GM18499 (cell line): ENCODE measurements around the gene TCERG1L.
"Not testable (repeated sequence)": the region's sequence is repeated elsewhere in the genome, so short reads cannot be mapped to it uniquely, and the experiment has no call there.

ENCODE experiments used
- ATAC-seq: cut with Tn5 transposase; IDR thresholded peaks from one replicate; pipeline ENCODE4 v1.9.1; 2021; ENCODE audit warnings: moderate number of reproducible peaks; ENCODE audit not compliant: insufficient read depth, unreplicated experiment

TCERG1L gene, protein sequence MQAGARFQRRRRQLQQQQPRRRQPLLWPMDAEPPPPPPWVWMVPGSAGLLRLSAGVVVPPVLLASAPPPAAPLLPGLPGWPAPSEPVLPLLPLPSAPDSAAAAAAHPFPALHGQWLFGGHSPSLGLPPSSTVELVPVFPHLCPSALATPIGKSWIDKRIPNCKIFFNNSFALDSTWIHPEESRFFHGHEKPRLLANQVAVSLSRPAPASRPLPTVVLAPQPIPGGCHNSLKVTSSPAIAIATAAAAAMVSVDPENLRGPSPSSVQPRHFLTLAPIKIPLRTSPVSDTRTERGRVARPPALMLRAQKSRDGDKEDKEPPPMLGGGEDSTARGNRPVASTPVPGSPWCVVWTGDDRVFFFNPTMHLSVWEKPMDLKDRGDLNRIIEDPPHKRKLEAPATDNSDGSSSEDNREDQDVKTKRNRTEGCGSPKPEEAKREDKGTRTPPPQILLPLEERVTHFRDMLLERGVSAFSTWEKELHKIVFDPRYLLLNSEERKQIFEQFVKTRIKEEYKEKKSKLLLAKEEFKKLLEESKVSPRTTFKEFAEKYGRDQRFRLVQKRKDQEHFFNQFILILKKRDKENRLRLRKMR

DNA sequence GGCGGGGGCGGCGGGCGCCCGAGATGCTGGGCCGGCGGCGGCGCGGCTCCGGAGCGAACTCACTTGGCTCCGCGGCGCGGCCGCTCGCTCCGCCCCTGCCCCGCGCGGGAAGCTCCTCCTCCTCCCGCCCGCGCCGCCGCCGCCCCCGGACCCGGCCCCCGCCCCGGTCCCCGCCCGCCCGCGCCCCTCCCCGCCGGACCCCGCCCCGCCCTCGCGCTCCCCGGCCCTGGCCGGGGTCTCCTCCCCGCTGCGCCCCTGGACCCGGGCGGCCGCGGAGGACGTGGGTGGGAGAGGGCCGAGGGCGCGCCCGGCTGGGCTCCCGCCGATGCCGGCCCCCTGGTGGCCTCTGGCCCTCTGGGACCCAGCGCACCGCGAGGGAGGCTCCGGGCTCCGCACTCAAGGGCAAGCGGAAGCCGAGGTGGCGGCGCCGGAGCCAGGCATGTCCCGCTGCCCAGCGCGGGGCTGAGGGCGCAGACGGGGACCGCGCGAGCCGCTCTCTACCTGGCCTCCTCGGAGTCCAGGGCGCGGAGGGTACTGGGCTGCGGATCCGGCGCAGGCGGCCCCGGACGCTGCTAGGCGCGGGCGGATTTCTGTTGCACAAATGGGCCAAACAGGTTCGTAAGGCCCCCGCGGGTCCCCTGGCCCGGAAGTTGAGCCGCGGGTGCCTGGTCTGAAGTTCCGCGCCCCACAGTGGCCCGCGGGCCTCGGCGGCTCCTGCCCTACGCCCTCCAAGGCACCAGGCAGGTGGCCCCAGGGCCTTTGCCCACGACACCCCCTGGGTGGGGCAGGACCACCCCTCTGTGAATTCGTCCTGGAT, at the start of gene TCERG1L:
Gene TCERG1L (minus strand): TSS at position 61 of the 817 bp plus-strand sequence. CDS start 86 bp downstream, outside the sequence.
- ATAC-seq = no peak

DNA sequence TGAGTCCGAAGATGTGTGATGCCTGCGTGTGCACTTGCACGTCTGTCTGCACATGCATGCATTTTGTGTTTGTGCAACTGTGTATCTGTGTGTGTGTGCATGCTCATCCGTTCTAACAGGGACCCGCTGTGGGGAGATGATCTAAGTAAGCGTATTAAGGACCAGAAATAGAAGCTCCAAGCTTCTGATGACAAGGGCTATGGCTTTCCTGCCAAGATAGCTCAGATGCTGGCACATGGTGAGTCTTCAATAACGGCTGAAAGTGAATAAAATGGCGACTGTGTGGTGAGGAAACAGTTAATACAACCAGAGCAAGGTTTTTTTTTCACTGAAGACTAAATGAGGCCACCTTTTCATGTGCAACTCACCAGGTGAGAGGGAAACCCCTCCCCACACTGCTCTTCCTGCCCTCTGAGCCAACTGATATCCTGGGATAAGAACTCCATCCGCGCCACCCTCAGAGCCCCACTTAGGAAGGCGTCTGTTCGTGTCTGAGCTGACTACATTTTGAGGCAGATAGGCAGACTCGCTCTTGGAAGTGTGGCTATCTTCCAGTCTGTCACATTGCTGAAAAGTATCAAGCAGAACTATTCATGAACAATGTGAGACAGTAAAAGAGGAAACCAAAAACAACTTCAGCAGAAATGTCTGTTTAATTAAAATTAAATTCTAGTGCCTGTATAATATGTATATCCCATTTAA, 47.4 kb upstream of the TCERG1L start:
- no peak for ATAC-seq

DNA sequence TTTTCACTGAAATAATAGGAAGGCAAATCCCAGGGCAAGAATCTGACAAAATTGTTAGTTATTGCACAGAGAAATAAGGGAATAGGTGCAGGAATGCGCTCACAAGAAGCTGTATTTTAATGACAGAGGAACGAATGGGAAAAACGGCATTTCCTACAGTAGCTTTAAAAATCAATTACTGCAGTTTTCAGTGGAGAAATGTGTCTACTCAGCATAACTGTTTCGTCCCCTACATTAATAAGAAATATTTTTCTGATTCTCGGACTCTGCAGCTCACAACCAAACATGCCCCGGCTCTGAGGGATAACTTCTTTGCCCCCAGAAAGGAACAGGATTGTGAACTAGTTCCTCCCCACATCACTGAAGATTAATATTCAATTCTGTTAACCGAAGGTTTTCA, 44.9 kb upstream of the TCERG1L start:
- ATAC-seq = no peak

DNA sequence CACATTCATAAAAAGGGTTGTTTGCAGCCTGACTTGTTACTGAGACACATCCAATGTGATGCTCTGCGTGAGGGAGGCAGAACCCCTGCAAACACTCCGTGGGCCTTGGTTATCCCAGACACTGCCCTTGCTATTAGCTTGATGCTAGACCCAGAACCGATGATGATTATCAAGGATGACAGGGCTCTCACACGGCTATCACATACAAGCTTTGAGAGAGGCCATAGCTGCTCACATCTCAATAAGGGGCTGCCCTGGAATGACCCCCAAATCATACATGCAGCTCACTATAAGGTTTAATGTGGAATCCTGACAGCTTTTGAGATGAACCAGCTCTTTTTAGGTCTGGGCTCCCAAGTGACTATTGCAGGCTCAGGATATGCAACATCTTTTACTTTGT, 44.4 kb upstream of the TCERG1L start:
- ATAC-seq = no peak

DNA sequence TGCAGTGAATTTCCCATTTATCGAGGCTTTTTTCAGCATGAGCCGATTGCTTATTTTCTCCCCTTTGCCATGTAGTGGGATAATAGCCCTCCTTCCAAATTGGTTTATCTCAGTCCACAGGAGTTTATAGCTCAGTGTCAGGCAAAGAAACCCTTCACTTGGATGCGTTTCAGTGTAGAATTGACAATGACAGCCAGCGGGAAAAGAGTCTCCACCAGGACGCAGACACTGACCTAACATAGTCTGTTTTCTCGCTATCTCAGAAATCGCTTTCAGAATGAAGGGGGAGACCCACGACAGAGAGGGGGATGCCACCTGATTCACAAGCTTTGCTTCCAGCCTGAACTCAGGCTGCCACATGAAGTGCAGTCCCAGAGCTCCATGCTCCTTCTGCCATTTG, 43.5 kb upstream of the TCERG1L start:
- ATAC-seq = no peak

DNA sequence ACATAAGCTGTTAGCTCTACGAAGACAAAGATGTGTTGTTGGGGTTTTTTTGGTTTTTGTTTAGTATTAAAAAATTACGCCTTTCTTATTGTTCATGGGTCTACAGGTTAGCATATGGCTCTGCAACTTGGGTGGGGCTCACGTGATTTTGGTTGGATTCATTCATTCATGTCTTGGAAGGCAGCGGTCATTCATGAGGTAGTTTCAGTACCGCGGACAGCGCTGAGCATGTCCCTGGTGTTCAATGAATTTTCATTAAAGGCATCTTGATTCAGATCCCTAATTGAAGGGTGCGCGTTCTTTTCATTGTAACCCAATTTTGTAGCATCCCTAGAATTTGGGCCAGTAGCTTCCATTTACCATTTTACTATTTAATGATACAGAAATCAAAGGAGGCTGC, 42.9 kb upstream of the TCERG1L start:
- ATAC-seq = no peak

DNA sequence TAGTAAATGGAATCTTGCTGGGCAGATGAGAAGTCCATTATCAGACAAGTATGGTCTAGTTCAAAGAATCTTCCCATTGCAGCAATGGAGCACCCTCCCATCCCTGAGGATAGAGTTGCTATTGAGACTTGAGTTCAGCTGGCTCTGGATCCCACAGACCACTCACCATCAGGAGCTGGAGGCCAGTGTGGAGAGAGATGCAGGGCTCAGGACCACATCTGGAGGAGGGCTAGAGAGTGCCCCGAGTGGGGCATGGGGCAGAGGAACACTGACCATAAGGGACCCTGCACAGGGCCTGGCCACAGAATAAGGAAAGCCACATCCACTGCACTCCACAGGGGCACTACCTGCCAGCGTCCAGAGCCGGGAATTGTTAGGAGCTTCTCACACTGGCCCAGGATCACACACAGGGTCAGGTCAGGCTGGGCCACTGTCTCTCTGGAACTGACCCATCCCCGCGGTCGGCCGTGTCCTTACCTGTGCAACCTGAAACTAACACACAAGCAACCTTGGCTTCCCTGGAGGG, 41.3 kb upstream of the TCERG1L start:
- no peak for ATAC-seq

DNA sequence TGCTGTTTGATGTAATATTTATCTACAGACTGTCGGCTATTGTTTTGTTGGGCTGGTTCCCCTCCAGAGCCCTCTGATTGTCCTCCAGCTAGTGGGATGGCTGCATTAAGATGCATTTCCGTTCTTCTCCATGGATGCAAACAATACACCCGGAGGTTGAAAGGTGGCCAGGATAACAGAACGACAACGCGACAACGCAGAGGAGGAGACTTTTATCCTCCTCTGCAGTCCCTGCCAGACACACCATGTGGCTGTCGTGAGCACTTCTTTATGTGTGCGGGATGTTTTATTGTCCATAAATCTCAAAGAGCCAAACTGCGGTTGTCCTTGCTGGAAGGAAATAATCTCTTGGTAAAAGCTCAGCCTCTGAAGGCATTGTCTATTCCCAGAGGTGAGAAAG, 39.1 kb upstream of the TCERG1L start:
- no peak for ATAC-seq

DNA sequence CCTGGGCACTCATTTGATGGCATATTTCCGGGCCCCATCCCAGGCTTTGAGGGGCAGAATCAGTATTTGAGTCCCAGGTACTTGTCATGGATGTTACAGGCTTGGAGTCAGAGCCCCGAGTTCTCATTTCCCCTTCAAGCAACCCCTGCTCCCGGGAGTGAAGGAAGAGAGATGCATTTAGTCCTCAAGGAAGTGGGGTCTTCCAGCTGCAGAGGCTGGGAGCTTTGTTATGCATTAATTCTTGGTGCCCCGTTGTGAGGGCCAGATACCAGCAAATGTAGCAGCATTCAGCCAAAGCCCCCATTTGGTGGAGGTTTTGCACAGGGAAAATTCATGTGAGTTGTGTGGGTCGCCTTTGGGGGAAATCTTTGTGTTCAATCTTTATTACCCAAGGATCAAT, 38.7 kb upstream of the TCERG1L start:
- no peak for ATAC-seq

DNA sequence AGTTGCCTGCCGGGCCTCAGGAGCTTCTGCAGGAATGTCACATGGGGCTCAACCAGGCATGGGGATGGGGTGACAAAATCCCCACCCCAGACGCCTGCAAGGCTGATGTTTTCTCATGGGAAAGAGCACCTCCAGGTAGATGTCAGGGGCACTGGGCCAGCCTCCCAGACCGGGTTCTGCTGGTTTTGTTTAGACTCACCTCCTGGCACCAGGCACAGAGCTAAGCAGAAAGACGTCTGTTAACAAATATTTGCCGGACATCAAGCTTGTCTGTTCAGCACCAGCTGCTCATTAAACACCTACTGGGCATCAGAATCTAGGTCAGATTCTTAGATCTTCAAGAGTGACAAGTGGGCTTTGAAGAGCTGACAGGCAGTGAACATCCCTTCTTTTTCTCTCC, 34.9 kb upstream of the TCERG1L start:
- no peak for ATAC-seq

DNA sequence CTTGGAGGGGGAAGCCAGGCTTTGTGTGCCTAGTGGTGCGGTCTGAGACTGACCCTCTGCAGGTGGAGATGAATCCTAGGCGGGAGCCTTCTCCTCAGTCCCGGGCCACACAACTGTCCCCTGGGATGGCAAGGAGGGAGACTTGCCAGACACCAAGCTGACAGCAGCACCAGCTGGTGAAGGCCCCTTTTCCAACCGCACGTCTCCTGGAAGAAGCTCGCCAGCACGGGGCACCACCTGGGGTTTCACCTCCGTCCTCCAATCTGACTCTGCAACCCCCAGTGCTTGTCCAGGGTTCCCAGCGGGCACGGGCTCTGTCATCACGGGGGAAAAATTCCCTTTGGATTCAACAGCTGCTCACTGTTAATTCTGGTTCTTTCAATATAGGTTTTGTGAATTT, 34.2 kb upstream of the TCERG1L start:
- no peak for ATAC-seq

DNA sequence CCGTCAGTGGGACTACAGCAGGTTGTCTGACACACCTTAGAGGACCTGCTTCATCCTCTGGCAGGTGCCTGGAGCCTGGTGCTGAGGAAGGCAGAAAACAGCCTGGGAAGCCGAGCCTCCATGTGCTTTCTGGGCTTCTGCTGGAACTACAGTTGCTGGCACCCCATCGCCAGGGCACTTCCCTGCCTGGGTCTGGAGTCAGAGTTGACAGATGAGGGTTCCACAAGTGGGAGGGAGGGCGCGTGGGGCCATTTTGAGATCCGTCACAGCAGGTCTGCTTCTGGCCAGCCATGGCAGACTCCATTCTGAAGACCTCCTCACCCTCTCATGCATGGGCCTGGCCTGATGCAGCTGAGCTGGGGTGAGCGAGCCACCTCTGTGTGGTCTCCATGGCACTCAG, 33.2 kb upstream of the TCERG1L start:
- ATAC-seq = no peak

DNA sequence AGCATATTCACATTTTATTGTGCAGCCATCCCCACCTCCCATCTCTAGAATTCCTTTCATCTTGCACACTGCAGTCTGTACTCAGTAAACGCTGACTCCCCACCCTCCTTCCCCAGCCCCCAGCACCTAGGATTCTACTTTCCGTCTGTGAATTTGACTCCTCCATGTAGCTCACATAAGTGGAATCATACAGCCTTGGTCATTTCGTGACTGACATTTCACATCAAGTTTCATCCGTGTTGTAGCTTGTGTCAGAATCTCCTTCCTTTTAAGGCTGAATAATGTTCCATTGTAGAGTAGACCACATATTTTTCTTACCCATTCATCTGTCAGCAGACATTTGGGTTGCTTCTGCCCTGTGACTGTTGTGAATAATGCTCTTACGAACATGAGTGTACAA, 26.2 kb upstream of the TCERG1L start:
- ATAC-seq = no peak

DNA sequence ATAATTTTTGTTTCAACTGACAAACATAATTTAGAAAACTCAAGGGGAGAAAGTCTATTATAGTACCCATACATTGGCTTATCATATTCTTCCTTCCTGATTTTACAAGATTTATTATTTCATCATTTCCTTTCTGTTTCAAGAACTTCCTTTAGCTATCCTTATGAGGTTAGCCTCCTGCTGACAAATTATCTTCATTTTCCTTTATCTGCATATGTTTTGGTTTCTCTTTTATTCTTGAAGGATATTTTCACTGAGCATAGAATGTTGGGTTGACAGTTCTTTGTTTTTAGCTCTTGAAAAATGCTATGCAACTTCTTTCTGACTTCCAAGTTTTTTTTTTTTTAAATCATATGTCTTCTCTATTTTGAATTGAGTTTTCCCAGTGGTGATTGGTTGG, 21.3 kb upstream of the TCERG1L start:
- no peak for ATAC-seq

DNA sequence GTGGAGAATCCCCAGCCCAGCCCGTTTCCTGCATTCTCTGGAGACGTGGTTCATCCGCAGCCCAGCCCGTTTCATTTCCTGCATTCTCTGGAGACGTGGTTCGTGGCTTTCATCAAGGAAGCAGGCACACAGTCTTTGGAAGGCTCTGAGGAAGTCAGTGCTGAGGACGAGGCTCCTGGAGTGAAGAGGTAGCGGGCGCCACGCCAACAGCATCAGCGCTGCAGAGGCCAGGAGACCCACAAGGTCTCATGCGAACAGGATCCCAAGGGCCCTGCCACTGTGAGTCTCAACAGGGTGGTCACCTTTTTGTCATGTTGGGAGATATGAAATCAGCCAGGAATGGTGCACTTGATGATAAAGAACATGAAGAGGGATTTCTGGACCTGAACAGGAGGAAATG, 12.4 kb upstream of the TCERG1L start:
- no peak for ATAC-seq

DNA sequence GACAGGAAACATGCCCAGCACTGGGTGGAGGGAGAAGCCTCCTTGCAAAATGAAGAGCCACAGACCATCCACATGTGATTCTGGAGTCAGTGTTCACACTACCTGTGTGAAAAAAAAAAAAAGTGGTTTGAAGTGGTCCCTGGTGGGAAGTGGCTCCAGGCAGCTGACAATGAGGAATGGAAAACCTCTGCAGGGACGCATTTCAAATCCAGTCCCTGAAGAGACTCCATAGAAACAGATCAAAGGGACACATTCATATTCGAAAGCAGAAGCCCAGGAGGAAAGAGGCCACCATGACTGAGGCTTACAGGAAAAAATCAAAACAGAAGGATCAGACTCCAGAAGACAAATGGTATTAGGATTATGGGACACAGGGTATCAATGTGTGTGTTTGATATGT, 11.5 kb upstream of the TCERG1L start:
- ATAC-seq = no peak

DNA sequence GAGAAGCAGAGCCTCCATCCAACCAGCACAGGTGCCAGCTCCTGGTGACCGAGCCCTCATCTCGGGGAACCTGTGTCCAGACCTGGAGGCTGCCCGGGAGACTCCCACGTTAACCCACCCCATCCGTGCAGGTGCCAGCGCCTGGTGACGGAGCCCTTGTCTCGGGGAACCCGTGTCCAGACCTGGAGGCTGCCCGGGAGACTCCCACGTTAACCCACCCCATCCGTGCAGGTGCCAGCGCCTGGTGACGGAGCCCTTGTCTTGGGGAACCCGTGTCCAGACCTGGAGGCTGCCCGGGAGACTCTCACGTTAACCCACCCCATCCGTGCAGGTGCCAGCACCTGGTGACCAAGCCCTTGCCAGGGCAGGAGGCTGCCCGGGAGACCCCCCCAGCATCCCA, 11.1 kb upstream of the TCERG1L start:
- not testable (repeated sequence) for ATAC-seq

DNA sequence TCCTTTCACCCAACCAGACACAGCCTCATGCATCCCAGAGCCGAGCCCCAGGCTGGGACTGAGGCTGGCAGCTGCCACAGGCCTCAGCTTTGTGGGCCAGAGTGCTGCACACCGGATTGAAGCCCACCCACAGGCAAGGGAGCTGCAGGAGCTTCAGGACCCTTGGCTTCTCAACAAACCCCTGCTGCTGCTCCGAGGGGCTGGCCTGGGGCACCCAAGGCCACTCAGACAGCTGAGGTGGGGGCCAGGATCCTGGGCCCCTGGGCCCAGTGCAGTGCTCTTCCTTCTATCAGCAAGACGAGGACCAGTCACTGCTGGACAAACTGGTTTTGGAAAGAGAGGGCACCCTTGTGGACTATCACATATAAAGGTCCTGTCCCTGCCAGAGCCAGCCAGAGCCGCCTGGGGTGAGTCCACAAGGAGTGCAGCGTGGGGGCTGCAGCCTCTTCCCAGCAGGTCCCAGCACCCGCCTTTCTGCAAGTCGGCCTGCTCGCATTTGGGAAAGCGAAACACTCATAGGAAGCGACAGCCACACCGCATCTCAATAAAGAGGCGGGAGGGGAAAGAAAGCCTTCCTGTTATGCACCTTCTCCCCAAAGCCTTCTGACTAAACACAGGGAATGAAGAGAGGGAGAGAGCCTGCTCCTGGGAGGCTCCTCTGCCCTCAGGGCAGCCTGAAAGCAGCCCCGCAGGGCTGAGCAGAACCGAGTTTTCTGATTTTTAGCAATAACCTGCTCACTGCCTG, 9.5 kb upstream of the TCERG1L start:
- no peak for ATAC-seq

DNA sequence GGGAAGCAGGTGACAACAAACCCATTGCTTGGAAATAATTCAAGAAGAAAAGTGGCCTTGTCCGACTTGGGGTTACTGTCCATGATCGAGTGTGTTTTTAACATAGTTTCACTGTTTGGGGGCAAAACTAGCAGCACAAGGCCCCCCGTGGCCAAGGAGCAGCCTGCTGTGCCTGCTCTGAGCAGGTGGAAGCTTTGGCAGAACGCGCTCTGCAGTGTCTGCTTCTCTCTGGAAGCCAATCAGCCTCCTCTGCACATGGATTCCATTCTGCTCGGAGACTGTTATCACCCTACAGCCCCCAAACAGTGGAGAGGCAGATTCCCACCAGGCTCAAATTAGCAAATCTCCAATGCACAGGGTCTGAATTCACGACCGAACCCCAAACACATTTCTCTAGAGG, 7.3 kb upstream of the TCERG1L start:
- ATAC-seq = no peak

DNA sequence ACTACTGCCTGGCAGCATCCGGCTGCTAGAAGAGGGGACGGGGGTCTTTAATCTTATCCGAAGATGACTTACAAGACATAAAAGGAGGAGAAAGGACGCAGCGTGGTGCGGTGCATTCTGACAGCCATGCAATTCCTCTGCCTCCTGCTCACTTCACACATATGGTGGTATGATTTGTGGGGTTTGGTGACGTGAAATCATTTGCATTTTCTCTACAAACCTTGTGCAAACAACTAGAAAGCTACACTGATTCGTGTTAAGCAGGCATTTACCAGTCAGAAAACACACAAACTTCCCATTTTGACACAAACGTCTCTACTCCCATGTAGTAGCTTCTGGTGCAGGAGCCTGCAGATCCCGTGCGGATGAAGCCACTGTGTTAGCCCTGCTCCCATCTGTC, 6.8 kb upstream of the TCERG1L start:
- no peak for ATAC-seq
